Uterus (tissue), 2 donors: Measurements from ENCODE around the gene IL21.

Source experiments
- CTCF ChIP-seq, 4 experiments: fragments of 200-600 bp in 2 of 4; fragments of 450-650 bp in 2 of 4; sonication (generic) in 2 of 4; IDR thresholded peaks; one replicate each; pipeline ENCODE4 v1.5.1; 2016 to 2019; ENCODE audit warnings: antibody characterized with exemption in 4 of 4, mild to moderate bottlenecking in 2 of 4, moderate library complexity in 1 of 4
- POLR2A ChIP-seq, 2 donors: fragments of 450-650 bp; IDR thresholded peaks; one replicate each; pipeline ENCODE4 v1.6.1; 2016; ENCODE audit warnings: antibody characterized with exemption in 2 of 2, mild to moderate bottlenecking in 1 of 2, moderate library complexity in 1 of 2

GRCh38 chr4:122647656-122648055, 26.8 kb upstream of the IL21 start:
- TF ChIP-seq CTCF (IDR thresholded peaks at IDR 0.05) (no peak), POLR2A (IDR thresholded peaks at IDR 0.05) (no peak)
